ENCODE measurements around the gene DOCK4.

DNA sequence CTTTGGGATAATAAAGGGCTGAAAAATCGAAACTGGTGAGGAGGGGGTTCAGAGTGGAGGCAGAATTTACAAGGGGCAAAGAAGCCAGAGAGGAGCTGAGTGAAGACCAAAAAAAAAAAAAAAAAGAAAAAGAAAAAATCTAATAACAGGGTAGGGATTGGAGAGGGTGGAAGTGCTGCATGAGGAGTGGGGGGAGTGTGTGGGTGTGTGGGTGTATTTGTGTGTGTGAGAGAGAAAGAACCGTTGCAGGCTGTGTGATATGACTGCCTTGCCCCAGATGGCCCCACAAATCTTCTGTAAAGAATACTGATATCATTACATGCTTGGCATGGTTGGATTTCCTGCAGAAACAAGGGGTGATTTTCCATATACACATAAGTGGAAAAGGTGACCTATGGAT is 436.1 kb downstream of the DOCK4 start:
- no peak for TF ChIP-seq CTCF (IDR thresholded peaks at IDR 0.05)
- TF ChIP-seq POLR2AphosphoS5 (IDR thresholded peaks at IDR 0.05) = no peak
- no peak for TF ChIP-seq POLR2A (IDR thresholded peaks at IDR 0.05)
